DOHH2 (cell line): ENCODE data around the gene SFXN5.

Source experiments
- H3F3A ChIP-seq: fragments of 200-600 bp; sonication (generic), shearing (Covaris generic); 2 replicates; pipeline ENCODE4 v1.6.0; 2016; ENCODE audit warnings: antibody characterized with exemption, mild to moderate bottlenecking; ENCODE audit not compliant: control insufficient read depth, insufficient read depth
- H3K27ac ChIP-seq: fragments of 200-600 bp; sonication (generic); 2 replicates; pipeline ENCODE4 v1.5.1; 2014; ENCODE audit warnings: low read depth, mild to moderate bottlenecking, low read length, moderate library complexity
- H3K27me3 ChIP-seq: fragments of 200-600 bp; sonication (generic); 2 replicates; pipeline ENCODE4 v1.6.1; 2014; ENCODE audit warnings: mild to moderate bottlenecking, low read length, mixed read lengths; ENCODE audit not compliant: control insufficient read depth
- H3K36me3 ChIP-seq: fragments of 200-600 bp; sonication (generic); 2 replicates; pipeline ENCODE4 v1.6.1; 2014; ENCODE audit warnings: mild to moderate bottlenecking, low read length, moderate library complexity, mixed read lengths; ENCODE audit not compliant: control insufficient read depth
- H3K4me1 ChIP-seq: fragments of 200-600 bp; sonication (generic); 2 replicates; pipeline ENCODE4 v1.6.1; 2014; ENCODE audit warnings: mild to moderate bottlenecking, low read length, mixed read lengths; ENCODE audit not compliant: control insufficient read depth
- H3K4me2 ChIP-seq: fragments of 200-600 bp; sonication (generic); 2 replicates; pipeline ENCODE4 v1.6.0; 2014; ENCODE audit warnings: mild to moderate bottlenecking, low read length, moderate library complexity
- H3K4me3 ChIP-seq: fragments of 200-600 bp; sonication (generic); 2 replicates; pipeline ENCODE4 v1.5.1; 2014; ENCODE audit warnings: mild to moderate bottlenecking, low read length, mixed read lengths
- H3K79me2 ChIP-seq: fragments of 200-600 bp; sonication (generic); 2 replicates; pipeline ENCODE4 v1.6.1; 2014; ENCODE audit warnings: mild to moderate bottlenecking, low read length, mixed read lengths; ENCODE audit not compliant: control insufficient read depth
- H3K9me2 ChIP-seq: fragments of 200-600 bp; sonication (generic); replicated peaks from 2 replicates; pipeline ENCODE4 v1.6.1; 2014; ENCODE audit warnings: mild to moderate bottlenecking, low read length, mixed read lengths; ENCODE audit not compliant: control insufficient read depth
- H3K9me3 ChIP-seq: fragments of 200-600 bp; sonication (generic); 2 replicates; pipeline ENCODE4 v1.6.1; 2014; ENCODE audit warnings: antibody characterized with exemption, low read length, mixed read lengths; ENCODE audit not compliant: control insufficient read depth, insufficient read depth
- H4K20me1 ChIP-seq: fragments of 200-600 bp; sonication (generic); 2 replicates; pipeline ENCODE4 v1.6.0; 2014; ENCODE audit warnings: low read depth, mild to moderate bottlenecking, antibody characterized with exemption, low read length, moderate library complexity; ENCODE audit not compliant: control insufficient read depth, insufficient read depth
- CTCF ChIP-seq: fragments of 200-600 bp; sonication (generic); IDR thresholded peaks from one replicate; pipeline ENCODE4 v1.5.1; 2014; ENCODE audit warnings: antibody characterized with exemption, mild to moderate bottlenecking, low read depth, low read length; ENCODE audit not compliant: poor library complexity, severe bottlenecking
- EZH2phosphoT487 ChIP-seq: fragments of 200-600 bp; sonication (generic); IDR thresholded peaks from 2 replicates; pipeline ENCODE4 v1.6.1; 2017; ENCODE audit warnings: borderline replicate concordance, mild to moderate bottlenecking, antibody characterized with exemption, low read length, moderate library complexity, mixed read lengths

The SFXN5 gene

GRCh38 chr2:72983500-72984161, 87.9 kb downstream of the SFXN5 start:
- Histone ChIP-seq H3K4me2 (no peak overlapping the region), H3K36me3 (no peaks in the 10 kb centered on the region), H3K79me2 (no peaks in the 10 kb centered on the region), H3K27ac (no peak overlapping the region), H3K4me3 (no peak overlapping the region), H3K27me3 (no peaks in the 10 kb centered on the region), H4K20me1 (no peaks in the 10 kb centered on the region), H3K9me2 (no peaks in the 10 kb centered on the region), H3F3A (no peaks in the 10 kb centered on the region), H3K9me3 (no peaks in the 10 kb centered on the region), H3K4me1 (peaks cover 10% of the 10 kb centered on the region)
- TF ChIP-seq EZH2phosphoT487: no peak

GRCh38 chr2:72982781-72983499, 88.6 kb downstream of the SFXN5 start:
- no peaks in the 10 kb centered on the region for H3K79me2 ChIP-seq
- no peaks in the 10 kb centered on the region for H3K9me3 ChIP-seq
- peaks cover 10% of the 10 kb centered on the region for H3K4me1 ChIP-seq
- H3K36me3 ChIP-seq: no peaks in the 10 kb centered on the region
- H4K20me1 ChIP-seq: no peaks in the 10 kb centered on the region
- H3K27me3 ChIP-seq: no peaks in the 10 kb centered on the region
- H3F3A ChIP-seq: no peaks in the 10 kb centered on the region
- no peak overlapping the region for H3K4me3 ChIP-seq
- no peak overlapping the region for H3K27ac ChIP-seq
- TF ChIP-seq EZH2phosphoT487 (no peak), CTCF (no peak)
- no peaks in the 10 kb centered on the region for H3K9me2 ChIP-seq
- H3K4me2 ChIP-seq: no peak overlapping the region

- Histone ChIP-seq H3K4me3 (no peak overlapping the region), H3K36me3 (no peaks in the 10 kb centered on the region), H3K4me1 (peaks cover 10% of the 10 kb centered on the region), H3K4me2 (no peak overlapping the region), H3K9me3 (no peaks in the 10 kb centered on the region), H3K9me2 (no peaks in the 10 kb centered on the region), H4K20me1 (no peaks in the 10 kb centered on the region), H3K79me2 (no peaks in the 10 kb centered on the region), H3K27ac (no peak overlapping the region), H3F3A (no peaks in the 10 kb centered on the region), H3K27me3 (no peaks in the 10 kb centered on the region)
- TF ChIP-seq CTCF (no peak), EZH2phosphoT487 (no peak)
Measured at GRCh38 chr2:72982219-72982618, 89.3 kb downstream of the SFXN5 start.

GRCh38 chr2:72981536-72981935, 90.0 kb downstream of the SFXN5 start:
- Histone ChIP-seq H3K9me2 (no peaks in the 10 kb centered on the region), H3K27ac (no peak overlapping the region), H3K4me1 (peaks cover 10% of the 10 kb centered on the region), H3F3A (no peaks in the 10 kb centered on the region), H3K36me3 (no peaks in the 10 kb centered on the region), H3K4me3 (no peak overlapping the region), H4K20me1 (no peaks in the 10 kb centered on the region), H3K79me2 (no peaks in the 10 kb centered on the region), H3K27me3 (no peaks in the 10 kb centered on the region), H3K4me2 (no peak overlapping the region), H3K9me3 (no peaks in the 10 kb centered on the region)
- no peak for TF ChIP-seq EZH2phosphoT487
- no peak for TF ChIP-seq CTCF
